ENCODE results near the gene ARHGAP18.

ARHGAP18 gene, protein sequence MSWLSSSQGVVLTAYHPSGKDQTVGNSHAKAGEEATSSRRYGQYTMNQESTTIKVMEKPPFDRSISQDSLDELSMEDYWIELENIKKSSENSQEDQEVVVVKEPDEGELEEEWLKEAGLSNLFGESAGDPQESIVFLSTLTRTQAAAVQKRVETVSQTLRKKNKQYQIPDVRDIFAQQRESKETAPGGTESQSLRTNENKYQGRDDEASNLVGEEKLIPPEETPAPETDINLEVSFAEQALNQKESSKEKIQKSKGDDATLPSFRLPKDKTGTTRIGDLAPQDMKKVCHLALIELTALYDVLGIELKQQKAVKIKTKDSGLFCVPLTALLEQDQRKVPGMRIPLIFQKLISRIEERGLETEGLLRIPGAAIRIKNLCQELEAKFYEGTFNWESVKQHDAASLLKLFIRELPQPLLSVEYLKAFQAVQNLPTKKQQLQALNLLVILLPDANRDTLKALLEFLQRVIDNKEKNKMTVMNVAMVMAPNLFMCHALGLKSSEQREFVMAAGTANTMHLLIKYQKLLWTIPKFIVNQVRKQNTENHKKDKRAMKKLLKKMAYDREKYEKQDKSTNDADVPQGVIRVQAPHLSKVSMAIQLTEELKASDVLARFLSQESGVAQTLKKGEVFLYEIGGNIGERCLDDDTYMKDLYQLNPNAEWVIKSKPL

DNA sequence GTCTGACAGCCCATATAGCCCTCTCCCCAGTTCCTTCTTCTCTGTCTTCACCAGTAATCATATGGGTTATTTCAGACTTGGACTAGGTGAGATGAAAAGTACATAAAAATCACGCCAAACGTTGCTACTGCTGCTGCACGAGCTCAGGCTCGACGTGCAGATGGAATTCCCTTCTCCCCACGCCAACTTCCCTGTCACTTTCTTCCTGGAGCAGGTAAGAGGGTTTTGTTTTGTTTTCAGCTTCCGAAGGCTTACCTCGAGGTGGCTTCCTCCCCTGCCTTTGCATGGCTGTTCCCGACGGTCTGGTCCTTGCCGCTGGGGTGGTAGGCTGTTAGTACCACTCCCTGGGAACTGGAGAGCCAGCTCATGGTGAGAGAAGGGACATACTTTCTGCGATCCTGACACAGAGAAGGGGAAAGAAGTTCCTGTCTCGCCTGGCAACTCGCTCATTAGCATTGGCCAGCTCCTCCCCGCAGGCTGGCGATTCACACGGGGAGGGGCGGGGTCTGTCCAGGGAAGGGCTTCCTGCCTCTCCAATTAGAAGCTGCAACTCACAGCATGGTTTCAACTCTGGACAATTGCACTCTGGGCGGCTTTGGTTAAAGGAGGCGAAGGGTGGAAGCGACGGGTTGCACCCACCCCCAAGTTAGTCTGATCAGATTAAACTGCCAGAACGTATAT, at the start of gene ARHGAP18:
ARHGAP18 (minus strand) TSS at position 409 of the 681 bp plus-strand sequence; CDS start at position 368, 41 bp downstream.
- DNase-seq (ENCODE audit: low read depth): peak; percentile 73

DNA sequence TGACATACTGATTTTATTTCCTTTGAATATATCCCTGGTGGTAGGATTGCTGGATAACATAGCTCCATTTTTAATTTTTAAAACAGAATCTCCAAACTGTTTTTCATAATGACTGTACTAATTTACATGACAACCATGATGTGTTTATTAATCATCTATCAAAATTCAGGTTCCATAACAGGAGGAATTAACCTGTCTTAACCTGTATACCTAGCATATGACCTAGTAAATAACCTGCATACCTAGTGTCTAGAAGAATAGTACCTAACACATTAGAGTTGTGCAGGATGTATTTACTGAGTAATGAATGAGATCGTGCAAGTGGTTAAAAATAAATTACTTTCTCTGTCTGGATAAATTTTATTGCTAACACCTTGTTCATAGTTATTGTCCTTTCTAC, 45.8 kb upstream of the ARHGAP18 start:
- DNase-seq (ENCODE audit: low read depth): no peak

DNA sequence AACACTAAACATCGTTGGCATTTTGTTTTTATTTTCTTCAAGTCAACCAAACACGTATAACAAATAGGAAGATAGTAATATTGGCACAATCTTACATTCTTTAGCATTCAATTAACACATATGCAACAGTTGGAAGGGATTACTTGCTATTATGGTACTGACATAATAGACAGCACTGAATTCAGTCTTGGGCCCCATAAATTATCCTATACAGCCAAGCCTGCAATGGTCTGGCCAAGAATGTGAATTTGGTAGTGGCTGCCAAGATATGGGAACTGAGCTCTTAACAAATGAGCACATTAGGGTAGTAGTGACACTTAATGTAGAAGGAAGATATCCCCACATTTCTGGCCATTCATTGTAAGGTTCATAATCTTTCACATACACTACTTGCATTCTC, 44.8 kb upstream of the ARHGAP18 start:
- DNase-seq (ENCODE audit: low read depth): no peak

DNA sequence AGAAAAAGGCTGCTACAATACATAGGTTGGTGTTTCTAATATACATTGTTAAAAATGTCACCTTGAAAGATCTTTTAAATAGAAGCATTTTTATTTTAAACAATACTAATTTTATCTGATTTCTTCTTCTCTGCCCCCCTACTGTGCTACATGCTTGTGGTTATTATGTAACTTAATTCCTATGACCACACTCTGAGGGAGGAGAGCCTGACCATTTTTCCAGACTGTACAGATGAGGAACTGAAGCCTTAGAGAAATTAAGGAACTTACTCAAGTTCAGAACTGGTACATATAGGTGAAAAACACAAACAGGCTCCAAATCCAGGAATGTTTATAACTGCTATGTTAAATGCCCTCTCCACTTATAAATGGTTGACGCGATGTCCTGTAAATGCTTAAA, 43.4 kb upstream of the ARHGAP18 start:
- DNase-seq (ENCODE audit: low read depth): no peak

DNA sequence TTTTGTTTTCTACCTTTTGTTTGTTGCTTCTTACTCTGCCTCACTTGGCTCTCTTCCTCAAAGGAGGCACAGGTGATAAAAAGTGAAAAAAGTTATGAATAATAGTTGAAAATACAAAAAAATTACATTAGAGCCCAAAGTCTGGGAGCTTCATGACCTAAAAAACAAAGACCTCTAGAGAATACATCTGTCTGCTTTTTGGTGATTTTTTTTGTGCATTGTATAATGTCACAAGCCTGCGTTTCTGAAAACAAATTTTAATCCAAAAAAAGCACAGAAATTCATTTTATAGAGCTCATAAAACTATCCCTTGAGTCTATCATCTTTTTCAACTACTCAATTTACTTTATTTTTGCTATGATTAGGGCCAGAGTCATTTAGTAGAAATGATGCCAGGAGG, 41.4 kb upstream of the ARHGAP18 start:
- DNase-seq (ENCODE audit: low read depth): no peak

DNA sequence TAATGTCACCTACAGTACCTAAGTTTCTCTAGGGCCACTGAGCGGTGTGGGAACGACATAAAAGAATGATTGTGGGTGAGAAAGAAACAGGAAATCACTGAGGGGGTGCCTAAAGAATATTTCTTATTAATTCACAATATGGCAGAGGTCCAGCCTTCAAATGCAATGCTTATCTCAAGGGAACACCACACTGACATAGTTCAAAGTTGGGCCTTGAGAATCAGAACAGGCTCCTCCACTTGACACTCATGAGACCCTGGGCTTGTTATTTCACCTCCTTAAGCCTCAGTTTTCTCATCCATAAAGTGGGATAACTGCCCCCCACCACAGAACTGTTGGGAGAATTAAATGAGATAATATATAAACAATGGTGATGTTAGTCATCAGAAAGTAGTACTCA, 40.4 kb upstream of the ARHGAP18 start:
- DNase-seq (ENCODE audit: low read depth): no peak

DNA sequence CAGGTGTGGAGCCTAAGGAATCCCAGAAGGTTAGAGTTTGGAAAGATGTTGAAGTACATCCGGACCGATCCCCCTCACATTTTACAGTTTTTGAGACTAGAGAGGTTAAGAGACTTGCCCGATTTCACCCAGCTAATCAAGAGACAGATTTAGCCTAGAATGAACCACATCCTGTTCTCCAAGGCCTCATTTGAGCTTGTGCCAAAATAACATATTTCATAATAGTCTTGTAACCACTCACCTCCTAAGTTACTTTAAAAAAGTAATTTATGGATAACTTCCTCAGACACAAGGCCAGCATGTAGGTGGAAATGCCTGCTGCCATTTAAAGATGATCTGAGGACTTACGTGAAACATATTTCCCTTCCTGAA, 39.8 kb upstream of the ARHGAP18 start:
- no peak for DNase-seq (ENCODE audit: low read depth)

DNA sequence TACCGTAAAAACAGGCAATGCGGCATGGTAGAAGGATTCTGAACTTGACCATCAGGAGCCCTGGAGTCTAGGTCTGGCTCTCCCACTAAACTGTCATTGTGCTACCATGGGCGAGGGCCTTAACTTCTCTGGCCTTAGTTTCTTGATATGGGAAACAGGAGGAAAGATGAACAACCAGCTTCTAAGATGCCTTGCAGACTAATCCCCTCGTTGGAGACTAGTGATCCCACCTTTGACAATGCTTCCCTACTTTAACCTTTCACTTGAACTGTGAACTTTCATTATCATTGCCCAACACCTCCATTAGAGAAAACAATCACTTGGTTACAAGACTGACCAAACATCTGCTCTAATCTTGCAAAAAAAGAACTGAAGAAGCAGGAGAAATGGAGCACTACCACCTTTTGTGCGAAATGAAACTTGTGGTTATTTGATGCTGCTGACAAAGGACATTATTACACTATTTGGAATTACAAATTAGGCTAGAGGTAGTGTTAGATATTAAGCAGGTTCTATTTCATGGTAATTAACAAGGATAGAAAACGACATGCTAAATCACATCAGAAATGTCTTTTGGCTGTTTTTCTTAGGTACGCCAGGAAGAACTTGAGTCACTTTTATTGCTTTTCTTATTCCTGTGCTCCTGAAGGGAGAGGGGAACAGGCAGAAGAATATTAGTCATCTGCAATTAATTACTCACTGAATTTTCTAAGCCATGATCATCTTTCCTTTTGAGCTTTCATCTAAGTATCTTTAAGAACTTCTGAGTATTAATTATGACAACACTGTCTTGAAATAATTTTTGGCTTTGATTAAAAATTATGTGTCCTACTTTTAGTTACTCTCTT, 39.1 kb upstream of the ARHGAP18 start:
- DNase-seq (ENCODE audit: low read depth): no peak

DNA sequence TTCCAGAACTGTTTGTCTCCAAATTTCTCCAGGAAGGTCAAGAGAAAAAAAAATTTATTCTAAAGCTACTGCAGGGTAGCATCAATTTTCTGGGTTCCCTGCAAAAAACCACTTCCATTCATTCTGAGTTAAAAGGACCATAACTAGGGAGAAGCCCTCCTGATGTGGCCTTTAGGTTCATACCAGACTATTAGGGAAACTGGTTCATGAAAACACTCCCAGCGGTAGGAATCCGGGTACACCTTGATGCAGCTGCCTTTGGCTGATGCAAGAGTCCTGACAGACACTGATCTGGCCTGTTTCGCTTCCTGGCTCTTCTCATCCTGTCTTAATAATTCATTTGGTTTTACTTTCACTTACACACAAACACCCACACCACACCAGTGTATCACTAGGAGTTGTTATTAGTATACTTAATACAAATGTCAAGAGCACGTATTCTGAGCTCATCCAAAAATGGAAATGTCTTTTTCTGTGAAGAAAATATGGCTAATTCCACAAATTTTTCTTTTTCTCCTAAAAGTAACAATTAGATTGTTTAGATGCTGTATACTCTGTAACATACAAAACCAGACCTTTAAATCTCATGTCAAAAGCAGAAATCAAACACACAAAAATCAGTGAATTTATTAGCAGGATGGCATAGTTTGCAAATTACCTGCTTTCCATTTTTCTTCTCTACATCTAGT, 38.4 kb upstream of the ARHGAP18 start:
- DNase-seq (ENCODE audit: low read depth): no peak

DNA sequence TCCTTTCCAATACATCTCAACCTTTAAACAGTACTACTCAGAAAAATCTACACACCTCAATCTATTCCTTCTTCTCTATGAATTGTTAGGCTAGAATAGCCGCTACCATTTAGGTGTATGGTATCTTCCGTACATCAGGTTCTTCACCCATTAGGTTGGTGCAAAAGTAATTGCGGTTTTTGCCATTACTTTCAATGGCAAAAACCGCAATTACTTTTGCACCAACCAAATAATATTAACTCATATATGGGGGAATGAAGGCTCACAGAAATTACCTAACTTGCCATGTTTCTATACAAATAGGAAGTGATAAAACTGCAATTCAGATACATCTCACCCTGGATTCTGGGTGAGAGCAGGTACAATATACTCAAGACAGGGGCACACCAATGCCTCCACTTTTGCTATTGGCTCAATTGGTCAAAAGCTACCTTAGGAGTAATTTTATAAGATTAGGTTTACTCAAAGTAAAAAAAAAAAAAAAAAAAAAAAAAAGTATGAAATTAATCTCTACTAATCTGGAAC, 37.7 kb upstream of the ARHGAP18 start:
- DNase-seq (ENCODE audit: low read depth): no peak

DNA sequence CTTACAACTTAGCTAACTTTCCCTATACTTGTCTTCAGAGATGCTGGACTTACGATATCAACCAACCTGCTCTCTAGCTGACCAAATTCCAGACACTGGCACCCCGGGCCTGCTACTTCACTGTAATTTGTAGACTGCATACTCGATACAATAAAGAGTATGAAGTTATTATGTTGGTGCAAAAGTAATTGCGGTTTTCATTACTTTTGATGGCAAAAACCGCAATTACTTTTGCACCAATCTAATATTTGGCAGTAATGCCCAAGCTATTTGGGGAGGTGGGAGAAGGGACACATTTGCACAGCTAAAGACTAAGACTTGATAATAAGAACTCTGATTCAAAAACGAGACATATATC, 34.9 kb upstream of the ARHGAP18 start:
- DNase-seq (ENCODE audit: low read depth): no peak

DNA sequence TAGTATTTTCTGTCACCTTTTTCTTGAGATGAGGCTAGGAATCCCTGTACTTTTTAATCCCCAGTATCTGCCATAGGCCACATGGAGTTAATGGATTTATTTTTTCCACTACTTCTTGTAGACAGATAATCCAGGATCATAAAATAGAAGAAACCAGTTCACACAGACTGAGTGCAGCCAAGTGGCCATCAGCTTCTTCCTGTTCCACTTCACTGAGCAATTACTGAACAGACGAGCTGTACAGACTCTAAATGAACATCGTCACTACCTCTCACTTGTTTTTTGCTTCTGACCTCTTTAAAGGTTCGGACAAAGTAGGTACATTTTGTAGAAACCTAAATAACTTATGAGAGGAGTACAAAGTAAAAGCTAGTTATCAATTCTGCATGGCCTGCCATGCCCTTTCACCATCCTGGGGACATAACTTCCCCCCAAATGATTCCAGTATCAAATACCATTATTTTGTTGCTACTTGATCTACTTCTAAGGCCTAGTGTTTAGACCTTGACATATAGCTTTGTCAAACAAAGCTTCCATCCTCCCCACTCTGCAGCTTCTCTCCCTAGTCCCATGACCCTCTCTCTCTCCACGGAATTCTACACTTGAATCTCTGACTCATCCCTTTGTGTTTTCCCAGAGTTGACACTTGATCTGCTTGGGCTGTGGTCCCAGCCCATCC, 34.4 kb upstream of the ARHGAP18 start:
- no peak for DNase-seq (ENCODE audit: low read depth)

DNA sequence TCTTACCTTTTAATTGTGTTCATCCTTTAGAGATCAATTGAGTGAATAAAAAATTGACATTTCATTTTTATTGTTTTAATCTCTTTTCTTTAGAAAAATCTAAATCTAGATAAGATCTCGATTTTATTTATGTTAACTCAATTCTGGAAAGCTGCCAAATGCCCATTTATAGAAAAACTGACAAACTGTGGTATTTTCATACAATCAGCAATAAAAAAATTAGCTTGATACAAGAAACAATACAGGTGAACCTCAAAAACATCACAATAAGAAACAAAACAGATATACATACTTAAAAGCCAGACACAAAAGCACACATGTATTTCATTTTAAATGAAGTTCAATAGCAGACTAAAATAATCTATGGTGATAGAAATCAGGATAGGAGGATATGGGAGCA, 30.0 kb upstream of the ARHGAP18 start:
- no peak for DNase-seq (ENCODE audit: low read depth)

DNA sequence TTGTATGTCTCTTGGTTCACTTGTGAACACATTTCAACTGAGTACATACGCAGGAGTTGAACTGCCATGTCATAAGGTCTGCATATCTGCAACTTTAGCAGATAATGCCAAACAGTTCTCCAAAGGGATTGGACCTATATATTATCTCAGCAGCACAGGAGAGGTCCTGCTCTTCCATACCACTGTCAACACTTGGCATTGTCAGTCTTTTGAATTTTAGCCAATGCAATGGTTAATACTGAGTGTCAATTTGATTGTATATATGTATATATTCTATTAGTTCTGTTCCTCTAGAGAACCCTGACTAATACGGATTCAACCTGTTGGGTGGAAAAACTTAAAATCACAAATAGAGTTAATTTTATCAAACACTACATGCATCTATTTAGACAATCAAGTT, 26.1 kb upstream of the ARHGAP18 start:
- DNase-seq (ENCODE audit: low read depth): no peak

DNA sequence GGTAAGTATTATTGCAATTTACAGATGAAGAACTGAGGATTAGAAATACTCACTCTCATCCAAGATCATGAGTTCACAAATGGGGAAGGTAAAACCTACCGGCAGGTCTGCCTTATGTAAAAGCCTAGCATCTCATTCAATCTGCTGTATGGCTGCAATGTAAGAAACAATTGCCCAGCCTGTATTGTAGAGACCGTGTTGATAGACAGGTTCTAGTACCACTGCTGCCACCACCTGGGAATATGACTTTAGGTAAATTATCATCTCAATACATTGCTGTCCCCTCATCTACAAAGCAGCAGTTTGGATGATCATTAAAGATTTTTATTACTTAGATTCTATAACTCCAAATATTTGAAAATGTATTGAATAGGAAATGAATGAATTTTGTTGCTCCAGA, 23.3 kb upstream of the ARHGAP18 start:
- DNase-seq (ENCODE audit: low read depth): no peak

DNA sequence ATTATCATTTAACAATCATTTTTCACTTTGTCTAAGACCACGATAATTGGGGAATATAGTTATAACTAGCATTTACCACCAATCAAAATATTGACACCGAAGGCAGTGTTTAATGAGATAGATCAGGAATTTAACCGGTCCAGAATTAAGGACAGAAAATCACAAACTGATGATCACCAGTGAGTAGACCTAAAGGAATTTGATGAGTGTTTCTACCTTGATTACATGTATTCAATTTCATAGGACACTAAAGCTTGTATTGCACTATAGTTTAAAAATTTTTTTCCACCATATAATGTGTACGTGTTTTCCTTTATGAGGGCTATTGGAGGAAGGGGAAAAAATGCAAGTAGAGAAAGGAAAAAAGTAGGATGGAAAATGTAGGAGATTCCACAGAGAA, 22.6 kb upstream of the ARHGAP18 start:
- no peak for DNase-seq (ENCODE audit: low read depth)

DNA sequence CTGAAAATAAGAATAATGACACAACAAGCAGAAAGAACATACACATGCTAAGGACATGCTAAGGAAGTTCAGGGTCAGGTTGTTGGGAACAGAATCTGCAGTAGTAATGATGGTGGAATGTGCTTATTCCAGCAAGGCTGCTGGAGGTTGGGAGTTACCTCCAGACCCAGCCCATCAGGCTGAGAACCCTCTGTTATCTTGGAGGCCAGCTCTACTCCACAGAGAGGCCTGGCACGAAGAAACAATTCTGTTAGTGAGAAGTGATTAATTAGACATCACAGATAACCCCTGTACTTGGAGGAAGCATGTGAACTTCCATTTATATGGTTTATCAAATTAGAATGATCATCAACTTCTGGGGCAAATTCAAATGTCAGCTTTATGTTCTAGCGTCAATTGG, 22.1 kb upstream of the ARHGAP18 start:
- DNase-seq (ENCODE audit: low read depth): no peak

DNA sequence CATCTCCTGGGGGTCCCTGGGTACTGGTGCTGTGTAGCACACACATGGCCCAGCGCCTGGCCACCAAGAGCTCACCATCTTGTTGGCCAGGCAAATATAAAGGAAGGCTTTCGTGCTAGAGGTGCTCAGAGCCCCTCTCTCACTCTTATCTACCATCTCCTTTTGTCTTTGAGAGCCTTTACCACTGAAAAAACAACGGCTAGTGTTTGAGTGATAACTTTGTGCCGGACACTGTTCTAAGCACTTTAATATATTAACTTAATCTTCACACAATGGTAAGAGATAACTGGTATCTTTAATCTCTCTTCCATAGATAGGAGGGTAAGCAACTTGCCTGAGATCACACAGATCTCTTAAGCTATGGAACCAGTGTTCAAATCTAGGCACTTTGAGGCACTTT, 21.5 kb upstream of the ARHGAP18 start:
- DNase-seq (ENCODE audit: low read depth): no peak

DNA sequence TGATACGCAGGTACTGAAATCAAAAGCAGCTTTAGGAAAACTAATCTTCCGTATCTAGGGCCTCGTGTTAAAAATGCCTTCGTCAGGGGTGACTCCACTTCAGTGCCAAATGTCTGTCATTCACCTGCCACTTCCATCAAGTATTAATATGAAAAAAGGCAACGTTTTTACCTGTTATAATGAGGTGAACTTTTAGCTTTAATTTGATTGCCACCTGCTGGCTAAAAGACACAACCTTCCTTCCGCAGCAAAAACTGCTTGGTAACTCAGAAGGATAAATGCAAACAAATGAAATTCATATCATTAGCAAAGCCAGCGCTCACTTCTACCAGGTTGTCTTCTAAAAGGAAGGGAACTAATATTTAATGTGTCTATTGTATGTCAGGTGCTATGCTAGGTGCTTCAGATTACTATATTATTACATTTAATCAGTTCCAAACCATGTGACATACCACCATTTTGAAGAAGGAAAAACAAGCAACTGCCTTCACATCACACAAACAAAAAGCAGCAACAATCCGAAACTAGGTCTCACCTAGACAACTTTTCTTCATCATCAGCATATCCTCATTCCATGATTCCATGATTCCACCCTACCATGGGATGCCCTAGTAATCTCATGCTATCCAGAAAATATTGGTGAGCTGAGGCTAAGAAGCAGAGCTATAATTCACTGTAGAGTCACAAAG, 20.6 kb upstream of the ARHGAP18 start:
- no peak for DNase-seq (ENCODE audit: low read depth)

DNA sequence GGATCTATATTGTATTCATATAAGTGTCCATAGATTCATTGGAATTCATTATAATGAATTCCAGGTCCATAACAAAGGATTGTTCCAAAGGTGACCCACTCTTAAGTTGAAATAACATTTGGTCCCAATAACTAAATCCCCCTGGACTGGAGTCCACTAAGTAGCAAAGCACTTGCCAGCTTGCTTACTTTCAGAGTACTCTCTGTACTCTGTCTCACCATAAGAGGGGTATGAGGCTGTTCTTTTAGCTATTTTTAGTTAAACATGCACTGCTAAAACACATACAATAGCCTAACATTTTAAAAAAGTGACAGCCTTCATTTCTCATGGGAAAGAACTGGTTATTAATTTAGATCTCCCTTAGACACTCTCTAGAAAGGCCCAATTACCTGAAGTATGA, 16.7 kb upstream of the ARHGAP18 start:
- DNase-seq (ENCODE audit: low read depth): no peak

Measured in non-pigmented ciliary epithelial cell (primary cell).